ENCODE data around the gene NR2C1. TPM values are rescaled to one million over a fixed set of nuclear protein-coding genes. Genes with fewer than 3 reads are reported as not detected.
"Not testable (repeated sequence)": the region's sequence is repeated elsewhere in the genome, so short reads cannot be mapped to it uniquely, and the experiment has no call there.

Gene NR2C1
- total RNA-seq, 1 donor: 25.4 TPM

GRCh38 chr12:95115641-95116040 lies 42.2 kb upstream of the NR2C1 start:
- DNase-seq (ENCODE audit: low read depth): no peak
- H3K4me3 ChIP-seq (ENCODE audit: low read depth, low read length): no peak overlapping the region
- no peak for TF ChIP-seq CTCF (IDR thresholded peaks at IDR 0.05; ENCODE audit: insufficient read depth, low read length)

- TF ChIP-seq CTCF (IDR thresholded peaks at IDR 0.05; ENCODE audit: insufficient read depth, low read length): no peak
- no peak for DNase-seq (ENCODE audit: low read depth)
- H3K4me3 ChIP-seq (ENCODE audit: low read depth, low read length): no peak overlapping the region
Measured at GRCh38 chr12:95114766-95115405, 41.5 kb upstream of the NR2C1 start.

GRCh38 chr12:95107362-95107761 lies 33.9 kb upstream of the NR2C1 start:
- H3K4me3 ChIP-seq (ENCODE audit: low read depth, low read length): no peak overlapping the region
- TF ChIP-seq CTCF (IDR thresholded peaks at IDR 0.05; ENCODE audit: insufficient read depth, low read length): no peak
- no peak for DNase-seq (ENCODE audit: low read depth)

- H3K4me3 ChIP-seq (ENCODE audit: low read depth, low read length): no peak overlapping the region
- TF ChIP-seq CTCF (IDR thresholded peaks at IDR 0.05; ENCODE audit: insufficient read depth, low read length): no peak
- no peak for DNase-seq (ENCODE audit: low read depth)
Measured at GRCh38 chr12:95105540-95105939, 32.1 kb upstream of the NR2C1 start.

GRCh38 chr12:95104919-95105452 lies 31.6 kb upstream of the NR2C1 start:
- no peak overlapping the region for H3K4me3 ChIP-seq (ENCODE audit: low read depth, low read length)
- no peak for TF ChIP-seq CTCF (IDR thresholded peaks at IDR 0.05; ENCODE audit: insufficient read depth, low read length)
- DNase-seq (ENCODE audit: low read depth): no peak

- TF ChIP-seq CTCF (IDR thresholded peaks at IDR 0.05; ENCODE audit: insufficient read depth, low read length): no peak
- DNase-seq (ENCODE audit: low read depth): peak; percentile 33
- H3K4me3 ChIP-seq (ENCODE audit: low read depth, low read length): no peak overlapping the region
Measured at GRCh38 chr12:95102916-95103671, 29.7 kb upstream of the NR2C1 start.

- not testable (repeated sequence) for H3K4me3 ChIP-seq (ENCODE audit: low read depth, low read length); DNase-seq (ENCODE audit: low read depth)
Measured at GRCh38 chr12:95101957-95102356, 28.5 kb upstream of the NR2C1 start.
